ENCODE measurements around the gene IPO13. TPM values are rescaled to one million over a fixed set of nuclear protein-coding genes. Genes with fewer than 3 reads are reported as not detected.

The IPO13 gene
- total RNA-seq, 4 donors from 2014 or later, result 22.7 to 64.9 (median 36.5) TPM

DNA sequence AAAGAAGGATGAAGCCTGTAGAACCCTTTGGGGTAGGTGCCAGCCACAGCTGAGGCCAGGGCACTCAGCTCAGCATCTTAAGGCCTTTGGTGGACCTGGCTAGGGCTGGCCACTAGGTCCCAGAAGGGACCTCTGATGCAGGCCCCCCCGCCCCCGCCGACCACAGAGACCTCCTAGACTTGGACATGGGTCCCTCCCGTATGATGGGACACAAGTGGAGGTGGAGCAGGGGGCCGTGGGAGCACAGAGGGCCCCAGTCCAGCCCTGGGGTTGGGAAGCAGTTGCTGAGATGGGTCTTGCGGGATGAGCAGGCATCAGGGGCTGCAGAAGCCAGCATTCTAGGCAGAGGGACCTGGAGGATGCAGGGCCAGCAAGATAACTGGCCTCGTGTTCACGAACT is 35.5 kb downstream of the IPO13 start:
- WGBS, 2 donors (ENCODE audit: low coverage in 1 of 2), result 94 to 100% methylated on average over 2 to 8 of the region's 8 CpGs
- Histone ChIP-seq H3K4me3 (no peak overlapping the region), H3K4me1 (peaks cover 16 to 41% (median 38%) of the 10 kb centered on the region in 4 donors), H3K9me3 (no peaks in the 10 kb centered on the region), H3K36me3 (peaks cover 0 to under 1% (median 0%) of the 10 kb centered on the region in 4 donors), H3K27me3 (no peaks in the 10 kb centered on the region), H3K27ac (no peak overlapping the region)
- no peak for TF ChIP-seq EP300 (IDR thresholded peaks at IDR 0.05; ENCODE audit: low read depth)
- no peak for TF ChIP-seq POLR2AphosphoS5 (IDR thresholded peaks at IDR 0.05)
- TF ChIP-seq, protein P1, sequence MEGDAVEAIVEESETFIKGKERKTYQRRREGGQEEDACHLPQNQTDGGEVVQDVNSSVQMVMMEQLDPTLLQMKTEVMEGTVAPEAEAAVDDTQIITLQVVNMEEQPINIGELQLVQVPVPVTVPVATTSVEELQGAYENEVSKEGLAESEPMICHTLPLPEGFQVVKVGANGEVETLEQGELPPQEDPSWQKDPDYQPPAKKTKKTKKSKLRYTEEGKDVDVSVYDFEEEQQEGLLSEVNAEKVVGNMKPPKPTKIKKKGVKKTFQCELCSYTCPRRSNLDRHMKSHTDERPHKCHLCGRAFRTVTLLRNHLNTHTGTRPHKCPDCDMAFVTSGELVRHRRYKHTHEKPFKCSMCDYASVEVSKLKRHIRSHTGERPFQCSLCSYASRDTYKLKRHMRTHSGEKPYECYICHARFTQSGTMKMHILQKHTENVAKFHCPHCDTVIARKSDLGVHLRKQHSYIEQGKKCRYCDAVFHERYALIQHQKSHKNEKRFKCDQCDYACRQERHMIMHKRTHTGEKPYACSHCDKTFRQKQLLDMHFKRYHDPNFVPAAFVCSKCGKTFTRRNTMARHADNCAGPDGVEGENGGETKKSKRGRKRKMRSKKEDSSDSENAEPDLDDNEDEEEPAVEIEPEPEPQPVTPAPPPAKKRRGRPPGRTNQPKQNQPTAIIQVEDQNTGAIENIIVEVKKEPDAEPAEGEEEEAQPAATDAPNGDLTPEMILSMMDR (IDR thresholded peaks at IDR 0.05), result no peak
- TF ChIP-seq POLR2A (IDR thresholded peaks at IDR 0.05), result no peak
- no peak for DNase-seq
- in situ Hi-C loops (cut with MboI; ENCODE audit: low pct_ligation_motif_present in 1 of 4, low pct_unique_long_range_greater_than_20kb in 1 of 4, low sequenced_read_pairs in 3 of 4) (no loop called here), intact Hi-C loops (cut with DNase I; ENCODE audit: low total_unique reads) (no loop called here)

DNA sequence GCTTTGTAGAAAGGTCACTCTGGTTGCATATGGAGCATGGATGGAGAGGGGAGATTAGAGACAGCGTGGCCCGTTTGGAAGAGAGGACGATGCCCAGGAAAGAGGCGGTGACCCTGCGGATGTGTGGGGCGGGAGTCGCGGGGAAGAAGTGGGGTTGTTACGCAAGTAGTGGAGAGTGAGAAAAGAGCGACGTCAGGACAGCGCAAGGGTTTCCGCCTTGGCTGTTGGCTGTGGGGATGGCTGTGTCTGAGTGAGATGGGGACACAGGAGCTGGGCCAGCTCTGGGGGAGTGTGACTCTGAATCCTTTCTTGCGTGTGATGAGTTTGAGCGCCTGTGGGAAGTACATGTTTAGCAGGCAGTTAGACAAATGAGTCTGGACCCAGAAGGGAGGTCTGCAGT is 36.1 kb downstream of the IPO13 start:
- in situ Hi-C loops (cut with MboI; ENCODE audit: low pct_ligation_motif_present in 1 of 4, low pct_unique_long_range_greater_than_20kb in 1 of 4, low sequenced_read_pairs in 3 of 4), result no loop called here
- Histone ChIP-seq H3K27me3 (no peaks in the 10 kb centered on the region), H3K4me1 (peaks cover 16 to 44% (median 41%) of the 10 kb centered on the region in 4 donors), H3K27ac (no peak overlapping the region), H3K4me3 (no peak overlapping the region), H3K36me3 (no peaks in the 10 kb centered on the region), H3K9me3 (no peaks in the 10 kb centered on the region)
- WGBS, 2 donors (ENCODE audit: low coverage in 1 of 2), result 89 to 100% methylated on average over 1 to 15 of the region's 15 CpGs
- DNase-seq, result no peak
- TF ChIP-seq, protein P1 (IDR thresholded peaks at IDR 0.05), result no peak
- TF ChIP-seq POLR2AphosphoS5 (IDR thresholded peaks at IDR 0.05) (no peak), EP300 (IDR thresholded peaks at IDR 0.05; ENCODE audit: low read depth) (no peak), POLR2A (IDR thresholded peaks at IDR 0.05) (no peak)
- intact Hi-C loops (cut with DNase I; ENCODE audit: low total_unique reads), result no loop called here

DNA sequence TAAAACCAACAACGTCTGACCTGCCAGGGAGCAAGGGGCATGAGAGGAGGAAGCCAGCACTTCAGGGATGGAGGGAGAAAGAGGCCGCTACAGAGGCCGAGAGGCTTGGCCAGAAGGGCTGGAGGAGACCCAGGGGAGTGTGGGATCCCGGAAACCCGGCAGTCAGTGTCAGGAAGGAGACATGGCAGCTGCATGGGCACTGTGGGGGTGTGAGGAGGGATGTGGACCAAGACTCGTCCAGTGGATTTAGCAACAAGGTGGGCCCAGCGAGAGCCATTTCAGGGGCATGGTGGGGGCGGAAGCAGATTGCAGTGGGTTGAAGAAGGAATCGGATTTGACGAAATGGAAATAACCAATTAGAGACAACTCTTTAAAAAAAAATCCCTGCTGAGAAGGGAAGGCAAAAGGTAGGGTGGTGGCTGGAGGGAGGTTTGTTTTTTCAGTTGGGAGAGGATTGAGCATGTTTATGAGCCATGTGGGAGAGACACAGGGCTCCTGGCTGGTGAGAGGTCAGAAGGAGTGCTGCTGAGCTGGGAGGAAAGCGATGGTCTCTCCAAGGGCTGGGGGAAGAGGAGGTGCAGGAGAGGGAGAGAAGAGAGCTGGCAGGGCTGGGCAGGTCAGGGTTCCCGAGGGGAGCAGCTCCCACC is 36.6 kb downstream of the IPO13 start:
- DNase-seq, result no peak
- Histone ChIP-seq H3K36me3 (no peaks in the 10 kb centered on the region), H3K27me3 (no peaks in the 10 kb centered on the region), H3K4me3 (no peak overlapping the region), H3K27ac (no peak overlapping the region), H3K9me3 (no peaks in the 10 kb centered on the region), H3K4me1 (peaks cover 11 to 39% (median 36%) of the 10 kb centered on the region in 4 donors)
- TF ChIP-seq, protein P1 (IDR thresholded peaks at IDR 0.05), result no peak
- TF ChIP-seq POLR2AphosphoS5 (IDR thresholded peaks at IDR 0.05), result no peak
- TF ChIP-seq POLR2A (IDR thresholded peaks at IDR 0.05), result no peak
- no peak for TF ChIP-seq EP300 (IDR thresholded peaks at IDR 0.05; ENCODE audit: low read depth)
- intact Hi-C loops (cut with DNase I; ENCODE audit: low total_unique reads) (no loop called here), in situ Hi-C loops (cut with MboI; ENCODE audit: low pct_ligation_motif_present in 1 of 4, low pct_unique_long_range_greater_than_20kb in 1 of 4, low sequenced_read_pairs in 3 of 4) (no loop called here)
- WGBS, 2 donors (ENCODE audit: low coverage in 1 of 2), result 85 to 89% methylated on average over 8 to 12 of the region's 12 CpGs

DNA sequence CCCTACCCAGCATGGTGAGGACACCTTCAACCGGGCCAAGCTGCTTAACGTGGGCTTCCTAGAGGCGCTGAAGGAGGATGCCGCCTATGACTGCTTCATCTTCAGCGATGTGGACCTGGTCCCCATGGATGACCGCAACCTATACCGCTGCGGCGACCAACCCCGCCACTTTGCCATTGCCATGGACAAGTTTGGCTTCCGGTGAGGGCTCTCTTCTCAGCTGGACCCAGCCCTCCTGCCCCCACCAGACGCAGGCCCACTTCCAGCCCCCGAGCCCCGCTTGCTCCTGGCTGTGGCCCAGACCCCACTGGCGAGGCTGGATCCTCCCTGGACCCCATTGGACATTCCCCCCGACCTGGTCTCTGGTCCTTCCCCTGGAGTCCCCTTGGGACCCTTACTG is 38.1 kb downstream of the IPO13 start:
- H3K4me1 ChIP-seq, result peaks cover 7 to 29% (median 27%) of the 10 kb centered on the region in 4 donors
- H3K4me3 ChIP-seq, result no peak overlapping the region
- H3K36me3 ChIP-seq, result no peaks in the 10 kb centered on the region
- no peaks in the 10 kb centered on the region for H3K27me3 ChIP-seq
- no peak for DNase-seq
- H3K27ac ChIP-seq, result no peak overlapping the region
- WGBS, 2 donors (ENCODE audit: low coverage in 1 of 2), result 95% methylated on average over 16 of the region's 16 CpGs; no CpG with 5 or more reads in 1 of the 2 donors
- intact Hi-C loops (cut with DNase I; ENCODE audit: low total_unique reads), result no loop called here
- TF ChIP-seq EP300 (IDR thresholded peaks at IDR 0.05; ENCODE audit: low read depth), result no peak
- no peak for TF ChIP-seq POLR2AphosphoS5 (IDR thresholded peaks at IDR 0.05)
- TF ChIP-seq, protein P1 (IDR thresholded peaks at IDR 0.05), result no peak
- no peak for TF ChIP-seq POLR2A (IDR thresholded peaks at IDR 0.05)
- no peaks in the 10 kb centered on the region for H3K9me3 ChIP-seq
- in situ Hi-C loops (cut with MboI; ENCODE audit: low pct_ligation_motif_present in 1 of 4, low pct_unique_long_range_greater_than_20kb in 1 of 4, low sequenced_read_pairs in 3 of 4), result no loop called here

Data from transverse colon (tissue), 4 donors.